ENCODE data around the gene MKNK2. TPM values are rescaled to one million over a fixed set of nuclear protein-coding genes. Genes with fewer than 3 reads are reported as not detected.
"Not testable (repeated sequence)": the region's sequence is repeated elsewhere in the genome, so short reads cannot be mapped to it uniquely, and the experiment has no call there.

The MKNK2 gene
- total RNA-seq, 3 donors from 2014 or later = 94.7 to 170 (median 97.0) TPM

- peaks cover 8% of the 10 kb centered on the region for H3K36me3 ChIP-seq
- no peak for TF ChIP-seq POLR2A (IDR thresholded peaks at IDR 0.05)
- no peaks in the 10 kb centered on the region for H3K4me1 ChIP-seq
- intact Hi-C loops (cut with DNase I; ENCODE audit: low total_unique reads) = no loop called here
- H3K9me3 ChIP-seq = no peaks in the 10 kb centered on the region
- no peaks in the 10 kb centered on the region for H3K27me3 ChIP-seq
- H3K27ac ChIP-seq = no peak overlapping the region
- no peak overlapping the region for H3K4me3 ChIP-seq
- DNase-seq (ENCODE audit: low spot score in 2 of 2) = no peak
Measured at GRCh38 chr19:1989513-1990229, 61.4 kb downstream of the MKNK2 start.

GRCh38 chr19:1988464-1988863 lies 62.6 kb downstream of the MKNK2 start:
- H3K4me3 ChIP-seq; H3K36me3 ChIP-seq; H3K9me3 ChIP-seq; H3K4me1 ChIP-seq; H3K27me3 ChIP-seq; DNase-seq (ENCODE audit: low spot score in 2 of 2); intact Hi-C loops (cut with DNase I; ENCODE audit: low total_unique reads): not testable (repeated sequence)
- H3K27ac ChIP-seq = peak overlapping the region in 1 of 2 donors; percentile 9

Other genes with a start within 250 kb of the MKNK2 start
- 1 to 10 TPM in 2 of 3 donors, under 1 TPM in 1; 0.66 to 1.4 (median 1.0) TPM for gene ATP8B3, start 239.0 kb downstream of the MKNK2 start, total RNA-seq
- 10 to 100 TPM; 10.4 to 25.2 (median 19.7) TPM for gene REXO1, start 202.8 kb downstream of the MKNK2 start, total RNA-seq
- 1 to 10 TPM; 2.9 to 4.6 (median 4.1) TPM for gene KLF16, start 187.7 kb downstream of the MKNK2 start, total RNA-seq
- 10 to 100 TPM; 62.4 to 81.3 (median 76.0) TPM for gene ABHD17A, start 165.7 kb downstream of the MKNK2 start, total RNA-seq
- 1 to 10 TPM; 1.1 to 5.4 (median 4.9) TPM for gene ADAT3, start 145.8 kb downstream of the MKNK2 start, total RNA-seq
- 10 to 100 TPM; 41.4 to 66.6 (median 44.6) TPM for gene SCAMP4, start 145.8 kb downstream of the MKNK2 start, total RNA-seq
- 10 to 100 TPM; 31.5 to 76.7 (median 68.2) TPM for gene CSNK1G2, start 110.1 kb downstream of the MKNK2 start, total RNA-seq
- gene BTBD2, start 35.5 kb downstream of the MKNK2 start, total RNA-seq = 10 to 100 TPM; 52.0 to 67.2 (median 54.4) TPM
- 10 to 100 TPM; 18.3 to 45.8 (median 29.2) TPM for gene MOB3A, start 45.1 kb upstream of the MKNK2 start, total RNA-seq
- gene IZUMO4, start 45.7 kb upstream of the MKNK2 start, total RNA-seq = 10 to 100 TPM in 1 of 3 donors, 1 to 10 TPM in 2; 3.6 to 12.8 (median 3.7) TPM
- 10 to 100 TPM; 53.6 to 68.5 (median 54.0) TPM for gene AP3D1, start 100.3 kb upstream of the MKNK2 start, total RNA-seq
- 10 to 100 TPM in 1 of 3 donors, 1 to 10 TPM in 2; 7.7 to 10.2 (median 8.0) TPM for gene DOT1L, start 112.7 kb upstream of the MKNK2 start, total RNA-seq
- 10 to 100 TPM; 44.6 to 52.8 (median 47.4) TPM for gene PLEKHJ1, start 185.1 kb upstream of the MKNK2 start, total RNA-seq
- gene SF3A2, start 185.6 kb upstream of the MKNK2 start, total RNA-seq = 10 to 100 TPM; 32.6 to 38.0 (median 33.3) TPM
- 1 to 10 TPM in 2 of 3 donors, not detected in 1; 2.5 to 3.9 TPM for gene AMH, start 198.1 kb upstream of the MKNK2 start, total RNA-seq
- gene JSRP1, start 205.2 kb upstream of the MKNK2 start, total RNA-seq = 1 to 10 TPM in 2 of 3 donors, not detected in 1; 1.0 to 2.3 TPM
- 1 to 10 TPM in 1 of 3 donors, not detected in 2; 1.8 TPM for gene PEAK3, start 230.9 kb upstream of the MKNK2 start, total RNA-seq

Data from breast epithelium (tissue), 4 donors.